SH-SY5Y (cell line): ENCODE measurements around the gene HEATR9.

ENCODE experiments used
- GATA2 ChIP-seq: IDR thresholded peaks from 2 replicates; pipeline ENCODE4 v1.6.1; 2011; ENCODE audit warnings: mild to moderate bottlenecking, low read depth, low read length
- GATA3 ChIP-seq: IDR thresholded peaks from 2 replicates; pipeline ENCODE4 v1.6.1; 2011; ENCODE audit warnings: low read depth, mild to moderate bottlenecking, low read length, moderate library complexity

The HEATR9 gene

DNA sequence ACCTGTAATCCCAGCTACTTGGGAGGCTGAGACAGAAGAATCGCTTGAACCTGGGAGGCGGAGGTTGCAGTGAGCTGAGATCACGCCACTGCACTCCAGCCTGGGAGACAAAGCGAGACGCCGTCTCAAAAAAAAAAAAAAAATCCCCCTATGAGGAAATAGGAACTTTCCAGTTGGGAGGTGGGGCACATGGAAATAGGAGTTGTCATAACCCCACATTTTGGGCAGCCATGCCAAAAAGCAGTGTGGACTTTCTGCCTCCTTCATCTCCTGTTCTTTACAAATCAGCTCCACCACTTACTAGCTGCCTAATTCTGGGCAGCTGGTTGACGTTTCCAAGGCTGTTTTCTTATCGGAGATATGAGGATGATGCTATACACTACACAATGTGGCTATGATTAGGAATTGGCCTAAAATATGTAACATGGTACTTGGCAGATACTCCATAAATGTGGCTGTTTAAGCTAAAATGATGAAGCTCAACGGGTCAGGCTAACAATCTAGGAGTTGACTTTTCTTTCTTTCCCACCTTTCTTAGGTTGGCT lies 33.0 kb upstream of the HEATR9 start:
- no peak for TF ChIP-seq GATA2
- TF ChIP-seq GATA3 = no peak

DNA sequence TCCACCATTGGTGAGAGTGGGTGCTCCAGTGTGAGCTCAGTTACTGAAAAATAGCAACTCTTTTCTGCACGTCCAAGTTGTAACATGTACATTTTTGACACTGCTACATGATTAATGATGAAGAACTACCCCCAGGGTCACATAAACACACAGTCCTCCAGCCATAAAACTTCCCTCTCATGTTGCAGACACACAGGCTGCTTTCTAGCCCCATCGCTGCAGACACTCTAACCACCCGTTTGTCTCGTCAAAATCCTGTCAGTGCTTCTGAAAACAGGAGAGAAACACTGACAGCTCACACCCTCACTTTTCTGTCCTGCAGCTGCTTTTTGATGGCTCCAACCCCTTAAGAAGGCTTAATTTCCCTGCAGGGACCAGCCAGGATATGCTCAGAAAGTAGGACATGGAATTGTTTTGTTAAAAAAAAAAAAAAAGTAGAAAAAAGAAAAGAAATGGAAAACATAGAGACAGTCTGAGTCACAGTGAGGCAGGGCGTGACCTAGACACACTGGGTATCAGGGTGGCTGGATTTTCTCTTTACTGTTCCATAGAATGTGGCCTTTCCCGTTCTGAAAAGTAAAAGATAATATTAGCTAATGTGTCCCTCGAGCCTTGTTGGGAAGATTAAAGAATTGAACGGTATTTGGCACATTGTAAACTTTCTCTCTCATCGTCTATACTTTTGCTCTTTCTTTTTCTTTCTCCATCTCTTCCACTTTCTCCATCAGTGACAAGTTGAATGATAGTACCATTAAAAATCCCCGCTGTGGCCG lies 32.2 kb upstream of the HEATR9 start:
- TF ChIP-seq GATA2 (no peak), GATA3 (no peak)

DNA sequence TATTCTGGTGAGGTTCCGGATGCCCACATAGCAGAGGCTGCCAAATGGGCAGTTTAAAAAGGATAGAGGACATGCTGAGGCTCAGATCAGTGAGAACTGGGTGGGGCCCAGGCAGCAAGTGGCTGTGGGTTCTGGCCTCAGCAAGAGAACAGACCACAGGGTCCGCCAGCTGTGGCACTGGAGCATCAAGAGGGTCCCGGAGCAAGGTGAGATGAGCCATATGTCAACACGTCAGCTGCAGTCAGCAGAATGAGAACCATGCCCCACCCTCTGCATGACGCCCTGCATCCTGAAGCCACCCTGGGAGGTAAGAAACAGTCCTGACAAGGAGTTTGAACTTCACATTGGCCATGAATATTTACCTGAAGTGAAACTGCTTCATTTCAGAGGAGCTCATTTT lies 31.6 kb upstream of the HEATR9 start:
- TF ChIP-seq GATA2 = no peak
- no peak for TF ChIP-seq GATA3

DNA sequence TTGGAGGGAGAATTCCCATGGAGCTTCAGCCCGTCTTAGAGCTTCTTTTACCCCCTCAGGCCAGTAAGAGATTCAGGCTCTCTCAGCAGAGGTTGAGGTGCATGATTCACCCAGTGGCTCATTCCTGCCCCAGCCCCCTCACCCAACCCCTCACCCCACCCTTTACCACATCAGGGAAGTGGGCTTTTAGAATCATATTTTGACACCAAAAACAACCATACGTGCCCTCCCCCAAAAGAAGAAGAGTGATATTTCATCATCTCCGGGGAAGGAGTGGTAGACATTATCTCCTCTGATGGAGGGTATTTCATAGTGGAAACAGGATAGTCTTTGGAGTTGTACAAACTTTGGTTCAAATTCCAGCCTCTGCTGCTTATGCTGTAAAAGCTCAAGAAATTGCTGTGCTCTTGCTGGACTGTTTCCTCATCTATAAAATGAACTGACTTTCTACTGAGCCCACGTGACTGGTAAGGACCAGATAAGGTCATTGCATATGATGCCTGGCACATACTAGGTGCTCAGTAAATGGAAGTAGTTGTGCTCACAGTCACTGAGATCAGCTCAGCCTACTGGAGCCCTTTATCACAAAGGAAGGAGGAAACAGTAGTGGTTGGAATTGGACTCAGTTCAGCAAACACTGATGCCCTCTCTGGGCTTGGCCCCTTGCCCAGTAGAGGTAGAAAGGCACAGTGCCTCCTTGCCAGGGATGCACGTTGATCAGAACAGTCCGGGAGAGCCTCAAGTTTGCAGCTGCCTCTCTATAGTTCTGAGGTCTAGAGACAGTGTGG lies 29.8 kb upstream of the HEATR9 start:
- no peak for TF ChIP-seq GATA2
- TF ChIP-seq GATA3 = no peak

DNA sequence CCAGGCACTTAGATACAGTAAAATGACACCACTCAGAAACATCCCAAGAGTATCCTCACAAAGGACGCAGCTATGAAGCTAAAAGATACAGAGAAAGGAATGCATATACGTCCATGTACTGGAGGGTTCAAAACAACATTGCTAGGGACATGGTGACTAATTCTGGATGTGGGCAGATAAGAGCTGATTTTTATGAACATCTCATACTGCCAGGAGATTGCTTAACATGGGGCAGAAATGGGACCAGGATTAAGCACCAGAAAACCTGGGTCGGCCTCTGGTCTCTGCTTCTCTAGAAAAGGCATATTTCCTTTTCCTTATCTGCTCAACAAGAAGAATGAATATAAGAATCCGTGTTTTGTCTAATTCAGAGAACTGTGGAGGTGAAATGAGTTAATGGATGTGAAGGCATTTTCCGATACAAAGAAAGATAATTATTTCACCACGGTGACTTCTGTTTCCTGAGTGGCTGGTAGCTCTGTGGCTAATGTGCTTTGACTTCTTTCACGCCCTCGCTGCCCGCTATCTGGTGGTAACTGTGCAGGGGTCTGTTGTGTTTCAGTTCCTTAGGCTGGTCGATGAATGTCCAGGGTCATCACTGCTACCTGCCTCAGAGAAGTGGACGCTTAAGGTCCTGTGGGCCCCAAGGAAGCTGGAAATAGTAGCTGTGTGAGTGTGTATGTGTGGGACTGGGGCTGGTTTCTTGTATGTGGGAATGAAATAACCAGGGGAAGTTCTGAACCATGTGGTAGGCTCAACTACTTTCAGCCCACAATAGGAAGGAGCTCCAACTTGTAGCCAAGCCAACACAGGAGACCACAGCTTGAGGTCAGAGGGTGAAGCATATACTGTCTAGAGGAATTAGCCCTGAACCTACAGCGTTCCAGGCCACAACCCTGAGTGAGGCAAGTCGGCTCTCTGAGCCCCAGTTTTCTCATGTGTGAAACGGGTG lies 27.2 kb upstream of the HEATR9 start:
- no peak for TF ChIP-seq GATA3

DNA sequence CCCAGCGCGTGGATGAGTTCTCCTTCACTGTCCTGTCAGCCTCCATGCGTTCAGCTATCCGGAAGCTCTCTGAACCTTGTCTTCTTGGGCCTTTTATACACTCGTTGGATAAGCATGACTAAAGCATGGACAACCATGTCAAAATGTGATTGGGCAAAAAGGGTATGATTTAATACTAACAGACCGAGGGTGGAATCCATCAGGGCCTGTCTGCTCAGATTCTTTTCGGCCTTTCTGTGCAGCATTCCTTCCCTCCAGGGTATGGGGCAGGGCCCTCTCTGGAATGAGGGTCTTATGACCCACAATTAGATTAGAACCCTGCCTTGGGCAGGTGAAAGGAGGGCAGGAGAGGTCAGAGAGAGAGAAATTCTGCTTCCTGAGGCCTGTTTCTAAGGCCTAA lies 25.5 kb upstream of the HEATR9 start:
- TF ChIP-seq GATA3 (no peak), GATA2 (no peak)

DNA sequence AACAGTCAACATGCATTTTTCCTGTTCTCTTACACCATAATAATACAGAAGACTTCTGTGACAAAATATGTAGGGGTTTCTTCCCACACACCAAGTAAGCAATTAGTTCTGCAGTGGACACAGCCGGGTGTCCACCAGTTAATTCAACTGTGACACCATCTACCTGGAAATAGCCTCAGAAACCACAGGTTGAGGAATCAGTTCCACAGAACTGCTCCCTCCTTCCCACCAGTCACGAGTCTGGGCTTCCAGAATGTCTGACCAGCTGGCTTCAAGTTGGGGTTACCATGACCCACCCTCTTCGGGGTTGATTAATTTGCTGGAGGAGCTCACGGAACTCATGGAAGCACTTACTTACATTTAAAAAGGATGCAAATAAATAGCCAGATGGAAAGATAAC lies 25.1 kb upstream of the HEATR9 start:
- no peak for TF ChIP-seq GATA3
- TF ChIP-seq GATA2 = no peak

DNA sequence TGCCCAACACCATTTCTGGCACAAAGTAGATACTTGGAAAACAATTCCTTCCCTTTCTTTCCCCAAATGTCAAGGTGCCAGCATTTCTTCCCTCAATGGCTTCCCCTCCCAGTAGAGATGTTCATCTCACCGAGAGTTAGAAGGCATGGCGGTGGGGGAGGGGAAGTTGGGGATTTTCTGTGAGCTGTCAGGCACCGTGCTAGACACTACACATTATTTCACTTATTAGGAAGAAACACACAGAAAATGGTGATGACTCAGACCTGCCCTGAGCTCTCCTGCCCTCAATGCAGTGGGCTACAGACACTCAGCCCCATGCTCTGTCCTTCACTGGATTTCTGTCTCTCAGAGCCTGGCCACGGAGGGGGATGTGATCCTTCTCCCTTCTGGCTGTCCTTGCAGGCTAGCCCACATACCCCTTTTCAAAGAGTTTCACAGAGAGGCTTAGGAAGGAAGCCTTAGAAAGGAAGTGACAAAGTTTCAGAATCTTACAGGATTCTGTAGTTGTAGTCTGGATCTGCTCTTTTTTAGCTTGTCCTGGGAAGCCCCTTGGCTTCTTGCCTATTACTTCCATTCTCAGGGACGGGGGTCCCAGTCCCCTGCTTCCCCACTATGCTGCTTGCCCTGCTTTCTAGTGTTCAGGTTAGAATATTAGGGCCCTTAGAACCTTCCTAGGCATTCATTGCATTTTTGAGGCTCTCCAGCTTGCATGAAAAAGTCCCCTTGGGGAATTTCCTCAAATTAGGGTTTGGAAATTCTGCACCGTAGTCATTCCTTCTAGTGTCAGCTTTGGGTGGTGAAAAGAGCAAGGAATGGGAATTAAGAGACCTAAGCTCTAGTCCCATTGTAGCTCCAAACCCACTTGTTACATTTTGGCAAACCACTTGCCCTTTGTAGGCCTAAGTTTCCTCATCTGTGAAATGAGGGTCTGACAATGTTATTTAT lies 23.7 kb upstream of the HEATR9 start:
- TF ChIP-seq GATA3 (no peak), GATA2 (no peak)

DNA sequence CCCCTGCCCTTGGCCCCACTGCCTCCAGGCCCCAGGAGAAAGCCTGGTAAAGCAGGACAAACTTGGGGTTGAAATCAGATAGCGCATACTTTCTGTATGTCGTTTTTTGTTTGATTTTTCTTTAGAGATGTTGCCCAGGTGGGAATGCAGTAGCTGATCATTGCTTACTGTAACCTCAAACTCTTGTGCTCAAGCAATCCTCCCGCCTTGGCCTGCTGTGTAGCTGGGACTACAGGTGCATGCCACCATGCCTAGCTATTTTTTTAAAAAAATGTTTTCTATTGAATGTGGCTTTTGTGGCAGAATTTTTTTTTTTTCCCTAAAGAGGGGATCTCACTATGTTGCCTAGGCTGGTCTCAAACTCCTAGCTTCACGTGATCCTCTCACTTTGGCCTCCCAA lies 22.6 kb upstream of the HEATR9 start:
- TF ChIP-seq GATA2 (no peak), GATA3 (no peak)

DNA sequence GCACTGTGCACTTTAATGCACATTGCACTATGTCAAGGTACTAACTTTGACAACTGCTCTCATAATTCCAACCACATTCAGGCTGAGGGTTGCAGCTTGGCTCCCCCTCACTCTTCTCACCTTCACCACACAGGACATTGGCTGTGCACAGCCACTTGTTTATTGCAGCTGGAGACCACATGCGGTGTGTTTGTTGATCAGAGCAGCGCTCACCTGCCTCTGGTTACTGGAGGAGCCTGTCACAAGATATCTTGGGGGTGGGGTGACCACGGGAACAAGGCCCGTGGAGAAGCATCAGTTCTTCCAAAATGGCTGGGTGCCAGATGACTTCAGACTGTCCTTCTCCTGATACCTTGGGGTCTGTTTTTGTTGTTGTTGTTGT lies 22.1 kb upstream of the HEATR9 start:
- TF ChIP-seq GATA3 (no peak), GATA2 (no peak)

DNA sequence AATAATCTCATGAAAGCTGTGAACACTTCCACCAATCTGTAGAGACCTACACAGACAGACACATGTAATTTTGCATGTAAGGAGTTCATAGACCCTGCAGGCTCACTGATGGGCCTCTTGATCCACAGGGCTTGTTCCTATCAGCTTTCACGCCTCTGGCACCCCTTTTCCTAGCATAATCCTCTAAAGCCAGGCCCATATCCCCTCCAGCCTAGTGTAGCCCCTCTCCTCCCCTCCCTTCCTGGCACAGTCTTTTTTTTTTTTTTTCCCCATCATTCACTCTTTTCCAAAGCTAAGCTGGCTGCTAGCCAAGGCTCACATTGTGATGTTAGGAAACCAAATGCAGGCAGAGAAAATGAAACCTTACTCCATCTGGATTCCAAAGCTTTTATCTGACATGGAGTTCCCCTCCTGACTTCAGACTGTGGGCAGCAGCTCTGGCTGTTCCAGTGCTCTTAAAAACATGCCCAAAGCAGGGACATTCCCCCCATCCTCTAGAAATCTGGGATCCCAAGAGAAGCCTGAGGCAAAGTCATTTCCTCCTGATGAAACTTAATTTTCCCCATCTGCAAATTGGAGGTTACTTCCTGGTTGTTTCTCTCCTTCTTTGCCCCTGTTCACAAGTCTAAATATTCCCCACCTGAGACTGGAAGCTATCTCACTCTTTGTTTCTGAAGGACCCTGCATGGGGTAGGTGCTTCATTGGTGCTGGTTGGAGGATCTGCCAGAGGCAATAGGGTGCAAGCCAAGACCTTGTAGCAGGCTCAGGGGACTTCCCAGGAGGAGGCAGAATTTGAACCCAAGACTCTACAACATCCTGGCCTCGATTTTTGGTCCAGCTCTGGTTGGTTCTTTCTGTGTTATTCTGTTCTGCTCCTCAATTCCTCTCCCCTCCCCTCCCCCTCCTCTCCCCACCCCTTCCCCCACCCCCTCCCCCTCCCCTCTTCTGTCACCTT lies 21.4 kb upstream of the HEATR9 start:
- TF ChIP-seq GATA3 (no peak), GATA2 (no peak)

DNA sequence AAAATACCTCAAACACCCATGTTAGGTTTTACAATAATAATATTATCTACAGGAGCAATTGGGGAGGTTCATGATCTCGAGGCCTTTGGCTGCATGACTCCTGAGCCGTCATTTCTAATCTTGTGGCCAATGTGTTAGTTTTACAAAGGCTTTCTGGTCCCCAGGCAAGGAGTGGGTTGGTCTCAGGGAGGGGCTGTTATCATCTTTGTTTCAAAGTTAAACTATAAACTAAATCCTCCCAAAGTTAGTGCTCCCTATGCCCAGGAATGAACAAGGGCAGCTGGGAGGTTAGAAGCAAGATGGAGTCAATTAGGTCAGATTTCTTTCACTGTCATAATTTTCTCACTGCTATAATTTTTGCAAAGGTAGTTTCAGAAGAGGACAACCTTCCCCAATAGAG lies 20.6 kb upstream of the HEATR9 start:
- TF ChIP-seq GATA2 = no peak
- TF ChIP-seq GATA3 = no peak
